NK-92 (cell line): Measurements from ENCODE around the gene ZC3H11A.

ENCODE experiments used
- DNase-seq: peaks from one replicate; lab custom pipeline; 2025; ENCODE audit not compliant: unreplicated experiment; lab: John Stamatoyannopoulos, UW

ZC3H11A gene

DNA sequence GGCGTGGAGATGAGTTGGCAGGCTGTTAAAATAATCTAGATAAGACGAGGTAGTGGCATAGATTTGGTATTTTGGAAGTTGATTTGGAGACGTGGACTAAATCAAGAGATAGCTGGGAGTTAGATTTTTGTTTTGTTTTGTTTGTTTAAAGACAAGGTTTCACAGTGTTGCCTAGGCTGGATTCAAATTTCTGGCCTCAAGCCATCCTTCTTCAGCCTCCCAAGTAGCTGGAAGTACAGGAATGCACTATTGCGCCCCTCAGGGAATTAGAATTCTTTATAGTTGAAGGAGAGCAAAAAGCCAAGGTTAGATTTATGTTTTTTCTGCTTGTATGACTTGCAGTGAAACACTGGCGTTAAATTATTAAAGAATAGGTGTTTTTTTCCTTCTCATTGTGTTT is 43.7 kb downstream of the ZC3H11A start:
- DNase-seq = no peak

- no peak for DNase-seq
Measured at GRCh38 chr1:203840208-203840808, 44.9 kb downstream of the ZC3H11A start.

- no peak for DNase-seq
Measured at GRCh38 chr1:203842559-203842876, 47.1 kb downstream of the ZC3H11A start.

DNA sequence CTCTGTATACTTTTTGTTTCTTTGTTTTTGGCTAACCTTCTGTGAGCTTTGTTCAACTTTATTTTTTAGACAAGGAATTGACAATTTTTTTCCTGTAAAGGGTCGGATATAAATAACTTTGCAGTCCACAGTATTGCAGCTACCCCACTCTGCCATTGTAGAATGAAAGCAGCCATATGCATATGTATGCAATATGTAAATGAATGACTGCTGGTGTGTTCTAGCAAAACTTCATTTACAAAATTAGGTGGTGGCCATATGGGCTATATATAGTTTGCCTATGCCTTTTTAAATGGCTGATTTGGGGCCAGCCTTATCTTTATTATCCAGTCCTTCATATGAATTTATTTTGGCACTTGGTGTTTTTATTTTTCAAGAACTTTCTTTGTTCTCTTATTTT is 48.0 kb downstream of the ZC3H11A start:
- DNase-seq = no peak
